H9 (cell line): Measurements from ENCODE around the gene AK8. TPM values are rescaled to one million over a fixed set of nuclear protein-coding genes. Genes with fewer than 3 reads are reported as not detected.

ENCODE experiments used
- DNase-seq: peaks from one replicate; pipeline ENCODE4 v3.0.0-alpha.2; 2017
- H2AFZ ChIP-seq: one replicate; pipeline ENCODE4 v1.6.1; 2013; ENCODE audit warnings: mild to moderate bottlenecking, low read length, control low read depth, moderate library complexity
- H2AK5ac ChIP-seq: 2 replicates; pipeline ENCODE4 v1.6.1; 2013; ENCODE audit warnings: low read length, control low read depth, mixed read lengths; ENCODE audit not compliant: insufficient read length
- H2BK120ac ChIP-seq: one replicate; pipeline ENCODE4 v1.6.1; 2013; ENCODE audit warnings: low read depth, mild to moderate bottlenecking, low read length, control low read depth, inconsistent platforms; ENCODE audit not compliant: poor library complexity, severe bottlenecking
- H2BK12ac ChIP-seq: 2 replicates; pipeline ENCODE4 v1.6.1; 2013; ENCODE audit warnings: low read length, control low read depth, mixed read lengths, low read depth; ENCODE audit not compliant: insufficient read length
- H2BK15ac ChIP-seq: 2 replicates; pipeline ENCODE4 v1.6.1; 2013; ENCODE audit warnings: low read depth, low read length, control low read depth
- H2BK20ac ChIP-seq: one replicate; pipeline ENCODE4 v1.6.1; 2013; ENCODE audit warnings: low read depth, mild to moderate bottlenecking, low read length, control low read depth, inconsistent platforms; ENCODE audit not compliant: poor library complexity, severe bottlenecking
- H2BK5ac ChIP-seq: 2 replicates; pipeline ENCODE4 v1.6.1; 2013; ENCODE audit warnings: low read length, control low read depth, mixed read lengths; ENCODE audit not compliant: insufficient read length
- H3K14ac ChIP-seq: 2 replicates; pipeline ENCODE4 v1.6.1; 2013; ENCODE audit warnings: low read length, control low read depth; ENCODE audit not compliant: insufficient read depth
- H3K18ac ChIP-seq: 2 replicates; pipeline ENCODE4 v1.6.1; 2013; ENCODE audit warnings: low read depth, mild to moderate bottlenecking, mixed read lengths, low read length, control low read depth; ENCODE audit not compliant: insufficient read length
- H3K23ac ChIP-seq: 2 replicates; pipeline ENCODE4 v1.6.1; 2013; ENCODE audit warnings: low read length, control low read depth, mixed read lengths, low read depth; ENCODE audit not compliant: insufficient read length
- H3K23me2 ChIP-seq: 2 replicates; pipeline ENCODE4 v1.6.1; 2013; ENCODE audit warnings: low read depth, mild to moderate bottlenecking, mixed read lengths, low read length, control low read depth; ENCODE audit not compliant: insufficient read length, poor library complexity, severe bottlenecking
- H3K27ac ChIP-seq: 2 replicates; pipeline ENCODE4 v1.5.1; 2013; ENCODE audit warnings: low read length, control low read depth, mixed read lengths, low read depth; ENCODE audit not compliant: insufficient read length
- H3K27me3 ChIP-seq: 2 replicates; pipeline ENCODE4 v1.6.1; 2013; ENCODE audit warnings: low read length, control low read depth, inconsistent platforms; ENCODE audit not compliant: insufficient read depth
- H3K4ac ChIP-seq: 2 replicates; pipeline ENCODE4 v1.6.1; 2013; ENCODE audit warnings: low read depth, mild to moderate bottlenecking, control low read depth, inconsistent platforms, low read length, moderate library complexity
- H3K4me1 ChIP-seq: 2 replicates; pipeline ENCODE4 v1.6.1; 2013; ENCODE audit warnings: low read length, control low read depth, inconsistent platforms; ENCODE audit not compliant: insufficient read depth
- H3K4me2 ChIP-seq: 2 replicates; pipeline ENCODE4 v1.6.1; 2013; ENCODE audit warnings: low read length, control low read depth, mixed read lengths; ENCODE audit not compliant: insufficient read length, insufficient read depth
- H3K56ac ChIP-seq: 2 replicates; pipeline ENCODE4 v1.6.1; 2013; ENCODE audit warnings: low read depth, mild to moderate bottlenecking, mixed read lengths, low read length, control low read depth; ENCODE audit not compliant: insufficient read length
- H3K79me1 ChIP-seq: 2 replicates; pipeline ENCODE4 v1.6.1; 2013; ENCODE audit warnings: low read depth, mild to moderate bottlenecking, moderate library complexity, low read length, control low read depth, inconsistent platforms; ENCODE audit not compliant: insufficient read depth, poor library complexity, severe bottlenecking
- H3K79me2 ChIP-seq: 2 replicates; pipeline ENCODE4 v1.6.1; 2013; ENCODE audit warnings: low read length, control low read depth, inconsistent platforms; ENCODE audit not compliant: insufficient read depth
- H3K9ac ChIP-seq: 2 replicates; pipeline ENCODE4 v1.6.1; 2013; ENCODE audit warnings: low read length, control low read depth, mixed read lengths; ENCODE audit not compliant: insufficient read length; ENCODE audit errors: extremely low read depth
- H3K9me3 ChIP-seq: one replicate; pipeline ENCODE4 v1.6.1; 2013; ENCODE audit warnings: low read depth, low read length, inconsistent platforms; ENCODE audit not compliant: control insufficient read depth
- H3T11ph ChIP-seq: one replicate; pipeline ENCODE4 v1.6.1; 2013; ENCODE audit warnings: mild to moderate bottlenecking, low read length, control low read depth, inconsistent platforms
- H4K20me1 ChIP-seq: one replicate; pipeline ENCODE4 v1.6.1; 2013; ENCODE audit not compliant: control insufficient read depth, insufficient read length, insufficient read depth
- H4K5ac ChIP-seq: 2 replicates; pipeline ENCODE4 v1.6.1; 2013; ENCODE audit warnings: low read depth, mild to moderate bottlenecking, mixed read lengths, low read length, control low read depth; ENCODE audit not compliant: insufficient read length
- H4K8ac ChIP-seq: replicated peaks from 2 replicates; pipeline ENCODE4 v1.6.1; 2013; ENCODE audit warnings: low read length, control low read depth, mixed read lengths, low read depth; ENCODE audit not compliant: insufficient read length
- H4K91ac ChIP-seq: 2 replicates; pipeline ENCODE4 v1.6.1; 2013; ENCODE audit warnings: low read depth, mild to moderate bottlenecking, moderate library complexity, mixed read lengths, low read length, control low read depth; ENCODE audit not compliant: insufficient read length
- H3K27ac Mint-ChIP-seq, 3 experiments: 2 replicates in 2 of 3; 3 replicates in 1 of 3; pipeline ENCODE4 v1.8.0; 2020 to 2021; ENCODE audit warnings: mixed read lengths in 3 of 3, mild to moderate bottlenecking in 1 of 3, moderate library complexity in 1 of 3
- H3K27me3 Mint-ChIP-seq: 2 replicates; pipeline ENCODE4 v1.8.0; 2021; ENCODE audit warnings: low read depth, mild to moderate bottlenecking, moderate library complexity, mixed read lengths
- H3K36me3 Mint-ChIP-seq, 3 experiments: 2 replicates in 2 of 3; 3 replicates in 1 of 3; pipeline ENCODE4 v1.8.0; 2020 to 2021; ENCODE audit warnings: low read depth in 3 of 3, mixed read lengths in 3 of 3; ENCODE audit not compliant: insufficient read depth in 1 of 3
- H3K4me1 Mint-ChIP-seq, 2 experiments: 2 replicates each; pipeline ENCODE4 v1.8.0; 2020; ENCODE audit warnings: mixed read lengths in 2 of 2
- H3K4me3 Mint-ChIP-seq, 2 experiments: 2 replicates in 1 of 2; 3 replicates in 1 of 2; pipeline ENCODE4 v1.8.0; 2020 to 2021; ENCODE audit warnings: mild to moderate bottlenecking in 2 of 2, mixed read lengths in 2 of 2, moderate library complexity in 1 of 2
- H3K9me3 Mint-ChIP-seq, 2 experiments: 2 replicates in 1 of 2; 3 replicates in 1 of 2; pipeline ENCODE4 v1.8.0; 2020; ENCODE audit warnings: mild to moderate bottlenecking in 2 of 2, mixed read lengths in 2 of 2, moderate library complexity in 1 of 2
- CTCF ChIP-seq: fragments of 200-600 bp; sonication (generic); conservative IDR thresholded peaks from 3 replicates; pipeline ENCODE4 v1.8.0; 2021; ENCODE audit warnings: antibody characterized with exemption, mild to moderate bottlenecking
- WGBS: extraction: QIAGEN DNeasy Blood & Tissue Kit; methylation state at CpG from one replicate; pipeline ENCODE4 v1.1.7; 2013; ENCODE audit warnings: missing lambda C conversion rate, low lambda C conversion rate, mixed read lengths; ENCODE audit not compliant: insufficient read length; ENCODE audit errors: extremely low coverage; 5-methylcytosine and 5-hydroxymethylcytosine counted together
- total RNA-seq: library from RNA; stranded (reverse); gene quantifications from 2 replicates; pipeline ENCODE4 v1.2.1, GENCODE V29; 2021

The AK8 gene
- total RNA-seq, 1 experiment from 2014 or later = 0.44 TPM

- Histone ChIP-seq H3K4ac (no peak overlapping the region), H3K23me2 (no peaks in the 10 kb centered on the region), H3K79me2 (no peaks in the 10 kb centered on the region), H3K56ac (no peak overlapping the region), H2AFZ (no peak overlapping the region), H3K4me2 (no peak overlapping the region), H3K23ac (no peak overlapping the region), H2BK15ac (no peak overlapping the region), H3K27ac (no peak overlapping the region), H3K79me1 (no peaks in the 10 kb centered on the region), H3K14ac (no peak overlapping the region), H4K8ac (no peak overlapping the region), H2AK5ac (no peak overlapping the region), H4K20me1 (no peaks in the 10 kb centered on the region), H4K5ac (no peak overlapping the region), H2BK20ac (no peak overlapping the region), H3T11ph (no peak overlapping the region), H2BK5ac (no peak overlapping the region), H3K9ac (no peak overlapping the region), H2BK120ac (no peak overlapping the region), H3K4me1 (peaks cover 4% of the 10 kb centered on the region; the same call in 1 of the 2 replicates), H2BK12ac (no peak overlapping the region), H4K91ac (no peak overlapping the region), H3K9me3 (no peaks in the 10 kb centered on the region), H3K27me3 (no peaks in the 10 kb centered on the region), H3K18ac (no peak overlapping the region)
- Mint-ChIP-seq H3K9me3 (peaks cover 0 to 4% of the 10 kb centered on the region in 2 experiments; a peak in 1 of 5 replicates), H3K4me1 (peaks cover 37% of the 10 kb centered on the region in 2 experiments), H3K36me3 (no peaks in the 10 kb centered on the region; a peak in 1 of 7 replicates), H3K4me3 (no peak overlapping the region; a peak in 1 of 5 replicates), H3K27me3 (peaks cover 15% of the 10 kb centered on the region), H3K27ac (no peak overlapping the region)
- WGBS = no CpG with 5 or more reads among the region's 20 CpGs
- DNase-seq = no peak
- no peak for TF ChIP-seq CTCF
These were observed 73.3 kb downstream of the AK8 start for GRCh38 chr9:132804576-132805295.
